HG02970 (cell line): Measurements from ENCODE around the gene SIGLEC7.

Experiments used
- ATAC-seq: cut with Tn5 transposase; IDR thresholded peaks from one replicate; pipeline ENCODE4 v1.9.1; 2021; ENCODE audit warnings: mild to moderate bottlenecking, moderate library complexity, moderate number of reproducible peaks; ENCODE audit not compliant: unreplicated experiment, low FRiP score

The SIGLEC7 gene

DNA sequence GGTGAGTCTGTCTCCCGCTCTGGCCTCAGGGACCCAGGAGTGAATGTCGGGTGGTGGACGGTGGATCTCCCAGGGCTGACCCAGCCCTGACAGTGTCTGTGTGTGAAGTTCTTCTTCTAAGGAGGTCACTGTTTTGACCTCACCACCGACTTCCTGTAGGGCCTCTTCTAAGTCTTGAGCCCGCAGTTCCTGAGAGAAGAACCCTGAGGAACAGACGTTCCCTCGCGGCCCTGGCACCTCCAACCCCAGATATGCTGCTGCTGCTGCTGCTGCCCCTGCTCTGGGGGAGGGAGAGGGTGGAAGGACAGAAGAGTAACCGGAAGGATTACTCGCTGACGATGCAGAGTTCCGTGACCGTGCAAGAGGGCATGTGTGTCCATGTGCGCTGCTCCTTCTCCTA lies at the start of gene SIGLEC7:
Gene SIGLEC7, plus strand, starts transcription at position 183 of the 400 bp plus-strand sequence. Its CDS starts 69 bp downstream, at position 252.
- ATAC-seq = no peak

DNA sequence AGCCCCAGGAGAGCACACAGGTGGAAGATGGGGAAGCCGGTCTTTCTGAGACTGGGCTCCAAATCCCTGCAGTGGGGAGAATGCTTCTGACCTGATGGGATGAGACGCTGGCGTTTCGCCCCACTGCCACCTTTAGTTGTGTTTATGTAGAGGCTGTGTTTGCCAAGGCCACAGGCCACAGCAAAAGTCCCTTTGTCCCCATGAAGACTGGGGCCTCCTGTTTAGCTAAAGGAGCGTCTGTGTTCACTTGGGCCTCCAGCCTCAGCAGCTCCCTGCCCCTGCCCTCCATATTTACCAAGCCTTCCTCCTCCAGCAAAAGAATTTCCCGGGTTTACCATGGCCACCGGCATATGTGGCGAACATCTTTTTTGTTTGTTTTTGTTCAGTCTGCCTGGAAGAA lies 49.0 kb upstream of the SIGLEC7 start:
- no peak for ATAC-seq

DNA sequence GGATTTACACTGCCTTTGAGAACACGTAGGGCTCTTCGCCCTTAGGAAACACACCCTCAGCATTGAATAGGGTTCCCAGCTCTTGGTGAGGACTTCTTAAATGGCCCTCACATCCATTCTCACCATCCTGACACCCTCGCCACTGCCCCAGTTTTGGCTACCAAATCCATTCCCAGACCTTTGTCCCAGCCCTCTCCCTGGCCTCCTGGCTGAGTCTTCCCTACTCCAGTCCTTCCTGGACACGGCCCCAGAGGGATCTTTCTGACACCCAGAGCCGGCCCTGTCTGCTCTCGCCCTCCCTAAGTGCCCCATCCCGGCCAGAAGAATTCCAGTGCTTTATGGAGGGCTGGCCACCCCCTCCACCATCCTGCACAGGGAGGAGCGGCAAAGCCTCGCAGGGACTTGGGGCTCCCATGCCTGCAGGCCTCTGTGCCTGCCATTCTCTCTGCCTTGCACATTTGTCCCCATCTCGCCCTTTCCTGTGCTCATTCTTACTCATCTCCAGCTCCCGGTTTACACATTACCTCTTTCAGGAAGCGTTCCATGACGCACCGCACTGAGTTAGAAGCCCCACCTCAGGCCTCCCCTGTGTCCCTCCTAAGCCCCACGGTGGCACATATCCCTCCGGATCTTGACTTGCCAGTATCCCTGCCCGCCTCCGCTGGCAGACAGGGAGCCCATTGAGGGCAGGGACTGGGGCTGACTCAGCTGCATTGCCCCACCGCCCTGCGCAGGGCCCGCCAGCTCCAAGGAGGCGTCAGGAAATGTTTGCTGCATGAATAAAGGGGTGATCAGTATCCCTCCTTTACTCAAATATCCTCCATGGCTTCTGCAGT lies 48.4 kb upstream of the SIGLEC7 start:
- ATAC-seq = no peak

DNA sequence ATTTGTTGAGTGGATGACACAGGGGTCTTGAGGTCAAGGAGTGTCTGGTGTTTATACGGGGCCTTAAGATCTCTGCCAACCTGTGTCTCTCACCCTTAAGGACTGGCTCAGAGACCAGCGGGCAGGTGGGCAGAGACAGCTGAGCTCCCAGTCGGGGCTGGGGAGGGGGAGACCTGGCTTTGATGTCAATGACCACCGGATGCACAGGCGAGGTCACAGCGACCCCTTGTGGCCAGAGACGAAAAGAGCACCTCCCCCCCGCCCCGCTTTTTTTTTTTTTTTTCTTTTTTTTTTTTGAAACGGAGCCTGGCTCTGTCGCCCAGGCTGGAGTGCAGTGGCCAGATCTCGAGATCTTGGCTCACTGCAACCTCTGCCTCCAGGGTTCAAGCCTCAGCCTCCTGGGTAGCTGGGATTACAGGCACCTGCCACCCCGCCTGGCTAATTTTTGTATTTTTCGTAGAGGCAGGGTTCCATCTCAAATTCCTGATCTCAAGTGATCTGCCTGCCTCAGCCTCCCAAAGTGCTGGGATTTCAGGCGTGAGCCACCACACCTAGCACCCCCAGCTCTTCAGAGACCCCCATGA lies 47.3 kb upstream of the SIGLEC7 start:
- no peak for ATAC-seq

DNA sequence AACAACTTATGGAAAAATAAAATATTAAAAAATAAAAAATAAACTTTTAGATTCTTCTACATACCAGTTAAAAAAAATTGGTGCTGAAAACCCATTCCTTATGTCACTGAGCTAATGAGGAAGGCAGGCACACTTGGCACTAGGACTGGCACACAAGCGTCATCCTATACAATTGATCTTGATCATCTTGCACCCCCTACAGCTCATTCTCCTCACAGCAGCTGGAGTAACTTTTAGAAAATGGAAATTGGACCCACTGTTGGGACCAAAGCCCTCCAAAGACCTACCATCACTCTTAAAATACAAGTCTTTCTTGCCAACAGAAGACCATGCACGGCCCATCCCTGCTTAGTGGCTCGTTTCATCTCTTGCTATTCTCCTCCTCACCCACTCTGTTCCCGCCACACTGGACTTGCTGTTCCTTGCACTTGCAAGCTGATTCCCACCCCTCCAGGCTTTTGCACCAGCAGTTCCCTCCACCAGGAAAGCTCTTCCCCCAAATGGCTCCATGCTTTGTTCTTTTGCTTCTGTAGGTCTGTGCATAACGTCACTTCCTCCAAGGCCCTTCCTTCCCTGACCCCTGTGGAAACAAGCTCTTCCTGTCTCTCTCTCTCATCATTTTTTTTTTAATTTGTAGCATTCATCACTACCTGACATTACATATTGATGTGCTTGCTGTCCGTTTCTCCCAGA lies 45.5 kb upstream of the SIGLEC7 start:
- ATAC-seq = no peak

DNA sequence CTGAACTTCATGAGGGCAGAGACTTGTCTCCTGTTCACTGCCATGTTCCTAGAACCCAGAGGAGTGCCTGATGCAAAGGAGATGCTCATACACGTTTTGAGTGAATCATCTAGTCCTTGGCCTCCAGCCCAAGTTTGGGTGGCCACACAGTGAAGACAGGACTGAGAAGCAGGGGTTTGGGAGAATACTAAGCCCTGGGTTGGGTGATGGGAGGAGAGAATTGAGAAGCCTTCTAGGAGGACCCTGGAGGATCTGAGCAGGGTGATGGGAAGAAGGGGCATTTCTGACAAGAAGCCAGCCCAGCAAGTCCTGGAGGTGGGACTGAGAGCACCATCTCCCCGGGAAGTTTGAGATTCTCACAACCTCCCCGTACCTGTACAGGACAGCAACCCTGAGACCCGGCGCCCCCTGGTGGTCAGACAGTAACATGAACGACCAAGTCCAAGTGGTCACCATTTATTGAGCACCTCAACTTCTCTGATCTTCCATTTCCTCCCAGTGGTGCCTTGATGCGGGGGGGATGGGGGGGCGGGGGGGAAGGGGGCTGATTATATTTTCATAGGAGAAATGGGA lies 44.8 kb upstream of the SIGLEC7 start:
- ATAC-seq = no peak

DNA sequence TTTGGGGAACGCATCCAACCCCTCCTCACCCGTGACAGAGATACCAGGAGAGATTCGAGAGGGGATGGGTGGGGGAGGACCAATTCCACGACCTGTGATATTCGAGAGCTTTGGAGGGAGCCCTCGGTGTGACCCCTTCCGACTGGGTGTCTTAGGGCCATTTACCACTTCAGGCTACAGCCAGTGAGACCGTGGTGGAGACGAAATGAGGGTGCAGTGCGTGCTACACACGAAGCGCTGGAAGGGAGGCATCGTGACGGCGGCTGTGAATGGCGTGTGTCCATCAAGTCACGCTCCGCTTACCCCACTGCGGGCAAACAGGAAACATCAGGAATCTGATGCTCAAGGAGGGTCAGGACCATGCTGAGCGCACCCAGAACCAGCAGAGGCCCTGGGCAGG lies 44.3 kb upstream of the SIGLEC7 start:
- ATAC-seq = no peak

DNA sequence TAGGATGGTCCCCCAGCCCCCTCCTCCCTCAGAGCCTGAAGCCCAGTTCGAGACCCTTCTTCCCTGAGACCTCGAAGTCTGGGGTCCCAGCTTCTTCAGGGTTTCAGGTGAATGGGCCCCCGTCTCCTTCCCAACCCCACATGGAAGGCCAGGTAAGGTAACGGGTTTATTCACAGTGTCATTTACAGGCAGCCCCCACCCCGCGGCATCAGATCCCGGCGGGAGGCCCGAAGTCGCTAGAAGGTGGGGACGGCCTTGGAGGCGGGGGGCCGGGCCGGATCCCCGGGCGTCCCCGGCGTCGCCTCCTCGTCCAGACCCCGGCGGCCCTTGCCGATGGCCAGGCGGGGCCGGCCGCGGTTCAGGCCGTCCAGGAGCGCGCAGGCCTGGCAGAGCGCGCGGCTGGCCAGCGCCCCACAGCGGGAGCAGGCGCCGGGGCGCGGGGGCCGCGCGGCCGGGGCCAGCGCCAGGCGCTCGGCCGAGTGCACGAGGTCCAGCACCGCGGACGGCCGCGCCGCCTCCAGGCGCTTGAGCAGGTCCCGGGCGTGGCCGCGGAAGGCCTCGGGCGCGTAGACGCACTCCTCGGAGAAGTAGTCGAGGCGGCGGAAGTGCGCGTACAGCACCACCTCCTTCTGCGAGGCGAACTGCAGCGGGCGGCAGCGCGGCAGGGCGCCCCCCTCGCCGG lies 43.6 kb upstream of the SIGLEC7 start:
- no peak for ATAC-seq

DNA sequence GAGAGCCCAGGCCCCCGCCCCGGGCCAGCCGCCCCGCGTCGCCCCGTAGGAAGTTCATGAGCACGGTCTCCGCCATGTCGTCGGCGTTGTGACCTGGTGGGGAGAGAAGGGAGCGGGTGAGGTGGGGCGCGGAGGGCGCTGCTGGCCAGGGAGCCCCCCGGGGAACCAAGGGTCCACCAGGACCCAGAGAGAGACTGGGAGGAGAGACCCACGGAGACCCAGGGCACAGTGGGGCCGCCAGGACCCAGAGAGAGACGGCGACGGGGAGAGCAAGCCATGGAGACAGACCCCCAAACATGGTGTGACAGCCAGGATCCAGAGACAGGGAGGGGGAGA lies 43.1 kb upstream of the SIGLEC7 start:
- ATAC-seq = no peak

DNA sequence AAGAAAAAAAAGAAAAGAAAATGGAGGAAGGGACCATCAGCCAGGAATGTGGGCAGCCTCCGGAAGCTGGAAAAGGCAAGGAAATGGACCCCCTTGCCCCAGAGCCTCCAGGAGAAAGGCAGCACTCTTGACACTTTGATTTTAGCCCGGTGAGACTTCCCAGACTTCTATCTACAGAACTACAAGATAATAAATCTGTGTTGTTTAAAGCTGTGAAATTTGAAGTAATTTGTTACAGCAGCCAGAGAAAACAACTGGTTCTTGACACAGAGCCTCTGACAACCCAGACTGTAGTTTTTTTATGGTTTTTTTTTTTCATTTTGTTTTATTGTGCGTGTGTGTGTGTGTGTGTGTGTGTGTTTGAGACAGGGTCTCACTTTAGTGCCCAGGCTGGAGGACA lies 41.5 kb upstream of the SIGLEC7 start:
- no peak for ATAC-seq

DNA sequence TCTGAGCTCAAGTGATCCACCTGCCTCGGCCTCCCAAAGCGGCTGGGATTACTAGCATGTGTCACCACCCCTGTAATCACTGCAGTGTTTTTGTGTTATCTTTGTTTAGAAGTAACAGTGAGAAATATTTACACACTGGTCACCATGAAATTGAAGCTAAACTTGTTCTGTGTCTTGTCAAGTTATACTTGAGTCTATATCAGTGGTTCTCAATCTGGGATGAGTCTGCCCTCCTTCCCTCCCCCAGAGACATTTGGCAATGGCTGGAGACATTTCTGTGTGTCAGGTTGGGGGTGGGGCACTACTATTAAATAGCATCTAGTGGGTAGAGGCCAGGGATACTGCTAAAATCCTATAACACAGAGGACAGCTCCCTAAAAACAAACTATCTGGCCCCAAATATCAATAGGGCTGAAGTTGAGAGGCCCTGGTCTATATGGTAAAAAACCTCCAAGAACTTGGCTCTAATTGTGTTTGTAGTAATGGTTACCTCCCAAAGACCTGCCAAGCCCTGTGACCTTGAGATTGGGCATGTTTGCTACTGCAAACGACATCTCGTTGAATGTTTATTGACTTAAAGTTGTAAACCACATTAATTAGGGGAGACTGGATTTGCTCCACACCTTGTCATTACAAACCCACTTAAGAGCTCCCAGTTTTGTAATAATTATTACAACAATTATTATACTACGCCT lies 40.8 kb upstream of the SIGLEC7 start:
- no peak for ATAC-seq

DNA sequence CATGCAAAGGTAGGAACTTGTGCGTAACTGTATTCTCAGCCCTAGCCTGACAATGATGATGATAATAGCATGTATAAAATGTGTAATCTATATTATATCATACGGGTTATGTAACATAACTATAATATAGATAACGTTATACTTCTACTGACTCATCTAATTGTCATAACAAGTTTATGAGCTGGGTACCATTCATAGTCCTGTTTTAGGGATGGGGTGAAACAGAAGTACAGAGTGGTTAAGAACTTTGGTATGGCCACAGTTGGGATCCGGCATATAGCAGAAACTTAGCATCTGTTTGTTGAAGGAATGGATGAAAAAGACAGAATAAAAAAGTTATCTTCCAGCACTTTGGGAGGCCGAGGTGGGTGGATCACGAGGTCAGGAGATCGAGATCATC lies 39.1 kb upstream of the SIGLEC7 start:
- no peak for ATAC-seq

DNA sequence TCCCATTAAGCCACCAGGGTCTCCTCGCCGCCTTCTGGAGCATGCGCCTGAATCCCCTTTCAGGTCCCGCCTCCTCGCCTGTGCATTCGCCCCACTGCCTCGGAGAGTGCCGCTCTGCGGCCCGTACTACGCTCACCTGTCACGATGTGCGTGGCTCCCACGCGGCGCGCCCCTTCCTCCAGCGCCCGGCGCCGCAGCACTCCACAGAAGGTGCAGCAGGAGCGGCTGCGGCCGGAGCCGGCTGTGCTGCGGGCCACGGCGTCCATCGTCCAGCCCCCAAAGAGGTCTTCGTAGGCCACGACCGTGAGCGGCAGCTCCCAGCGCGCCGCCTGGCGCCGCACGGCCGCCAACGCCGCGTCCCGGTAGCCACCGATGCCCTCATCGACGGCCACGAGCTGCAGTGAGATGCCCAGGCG lies 38.2 kb upstream of the SIGLEC7 start:
- no peak for ATAC-seq

DNA sequence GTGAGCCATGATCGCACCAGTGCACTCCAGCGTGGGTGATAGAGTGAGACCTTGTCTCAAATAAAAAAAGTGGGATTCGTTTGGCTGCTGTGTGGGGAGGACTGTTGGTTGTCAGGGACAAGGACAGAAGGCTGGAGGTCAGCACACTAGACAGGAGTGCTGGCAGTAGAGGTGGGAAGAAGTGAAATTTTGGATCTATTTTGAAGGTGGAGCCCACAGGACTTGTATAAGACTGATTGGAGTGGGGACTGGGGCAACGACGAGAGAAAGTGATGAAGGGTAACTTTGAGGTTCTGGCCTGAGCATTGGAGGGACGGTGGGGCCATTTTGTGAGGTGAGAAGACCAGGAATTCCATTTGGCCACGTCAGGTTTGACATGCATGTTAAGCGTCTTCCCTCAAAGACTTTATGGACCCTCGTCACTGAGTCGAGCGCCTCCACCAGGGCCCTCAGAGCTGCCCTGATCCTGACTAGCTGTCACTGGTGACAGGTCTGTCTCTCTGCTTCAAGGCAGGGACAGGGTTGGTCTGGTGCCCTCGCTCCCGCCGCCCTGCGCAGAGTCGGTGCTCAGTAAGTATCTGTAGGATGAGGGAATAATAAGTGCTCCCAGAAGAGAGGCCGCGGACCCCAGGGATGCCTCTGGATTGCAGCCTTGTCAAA lies 34.6 kb upstream of the SIGLEC7 start:
- no peak for ATAC-seq

DNA sequence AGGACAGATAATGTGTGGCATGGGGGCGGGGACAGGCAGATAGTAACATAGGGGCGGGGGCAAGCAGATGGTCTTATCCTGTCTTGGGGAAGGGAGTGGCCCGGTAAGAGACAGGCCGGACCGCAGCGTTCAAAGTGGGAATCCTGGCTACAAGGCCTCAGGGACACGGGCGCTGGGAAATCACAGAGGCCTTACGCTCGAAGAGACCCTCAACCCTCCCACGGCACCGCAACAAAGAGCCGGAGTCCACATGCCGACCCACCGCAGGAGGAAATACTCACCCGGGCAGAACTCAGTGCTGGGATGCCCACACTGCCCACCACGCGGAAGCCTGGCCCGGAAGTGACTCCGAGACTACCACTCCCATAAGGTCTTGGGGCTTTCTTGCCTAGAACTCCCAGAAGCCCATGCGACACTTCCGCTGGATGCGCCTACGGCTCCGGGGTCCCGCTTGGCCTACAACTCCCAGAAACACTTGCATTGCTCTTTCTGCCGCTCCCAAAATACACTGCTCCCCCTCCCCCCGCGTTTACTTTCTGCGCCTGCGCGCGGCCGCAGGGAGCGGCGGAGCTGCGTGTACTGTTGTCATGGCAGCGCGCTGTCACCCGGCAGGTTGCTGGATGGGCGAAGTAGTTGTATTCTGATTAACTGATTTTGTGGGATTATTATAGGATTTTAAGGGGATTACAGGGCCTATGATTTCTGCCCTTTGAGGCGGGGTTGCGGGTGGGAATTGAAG lies 33.9 kb upstream of the SIGLEC7 start, which contains the start of gene CTU1:
Gene CTU1, minus strand, starts transcription at position 344 of the 739 bp plus-strand sequence. CDS start 3,840 bp downstream, outside the sequence.
- peak; percentile 97 for ATAC-seq

DNA sequence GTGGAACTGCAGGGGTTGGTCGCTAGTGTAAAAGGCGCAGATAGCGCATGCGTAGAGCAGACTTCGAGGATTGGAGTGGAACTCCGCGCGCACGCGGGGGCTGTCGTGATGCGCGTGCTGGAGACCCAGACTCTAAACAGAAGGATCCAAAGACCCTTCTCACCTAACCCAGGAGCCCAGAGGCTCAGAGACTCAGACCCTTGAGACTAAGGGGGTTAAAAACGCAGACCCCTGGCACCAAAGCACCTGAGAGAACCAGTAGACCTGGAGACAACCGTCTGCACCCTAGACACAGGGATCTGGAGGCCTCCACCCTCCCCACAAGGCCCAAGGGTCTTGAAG lies 33.3 kb upstream of the SIGLEC7 start:
- ATAC-seq = peak; percentile 31

DNA sequence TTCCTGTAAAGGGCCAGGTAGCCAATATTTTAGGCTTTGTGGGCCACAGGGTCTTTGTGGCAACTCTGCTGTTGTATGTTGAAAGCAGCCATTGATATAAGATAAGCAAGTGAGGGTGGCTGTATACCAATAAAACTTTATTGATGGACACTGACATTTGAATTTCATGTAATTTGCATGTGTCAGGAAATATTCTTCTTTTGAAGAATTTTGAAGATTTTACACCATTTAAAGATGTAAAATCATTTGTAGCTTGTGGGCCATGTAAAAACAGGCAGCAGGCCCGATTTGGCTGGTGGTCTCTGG lies 31.5 kb upstream of the SIGLEC7 start:
- no peak for ATAC-seq

DNA sequence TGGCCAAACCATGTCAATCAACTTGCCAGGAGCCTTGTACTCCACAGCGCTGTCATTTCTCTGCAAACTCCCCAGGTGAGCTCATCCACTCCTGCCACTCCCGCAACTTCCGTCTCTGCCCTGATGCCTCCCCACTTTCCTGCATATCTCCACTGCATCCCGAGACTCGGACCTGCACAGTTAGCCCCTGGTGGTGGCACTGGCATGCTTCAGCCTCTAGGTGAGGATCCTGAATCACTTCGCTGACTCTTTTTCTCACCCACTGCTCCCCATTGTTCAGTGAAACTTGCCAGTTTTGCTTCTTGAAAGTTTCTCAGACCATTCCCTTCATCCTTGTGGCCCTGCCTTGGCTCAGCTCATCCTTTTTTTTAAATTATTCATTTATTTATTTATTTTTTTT lies 30.5 kb upstream of the SIGLEC7 start:
- ATAC-seq = no peak

DNA sequence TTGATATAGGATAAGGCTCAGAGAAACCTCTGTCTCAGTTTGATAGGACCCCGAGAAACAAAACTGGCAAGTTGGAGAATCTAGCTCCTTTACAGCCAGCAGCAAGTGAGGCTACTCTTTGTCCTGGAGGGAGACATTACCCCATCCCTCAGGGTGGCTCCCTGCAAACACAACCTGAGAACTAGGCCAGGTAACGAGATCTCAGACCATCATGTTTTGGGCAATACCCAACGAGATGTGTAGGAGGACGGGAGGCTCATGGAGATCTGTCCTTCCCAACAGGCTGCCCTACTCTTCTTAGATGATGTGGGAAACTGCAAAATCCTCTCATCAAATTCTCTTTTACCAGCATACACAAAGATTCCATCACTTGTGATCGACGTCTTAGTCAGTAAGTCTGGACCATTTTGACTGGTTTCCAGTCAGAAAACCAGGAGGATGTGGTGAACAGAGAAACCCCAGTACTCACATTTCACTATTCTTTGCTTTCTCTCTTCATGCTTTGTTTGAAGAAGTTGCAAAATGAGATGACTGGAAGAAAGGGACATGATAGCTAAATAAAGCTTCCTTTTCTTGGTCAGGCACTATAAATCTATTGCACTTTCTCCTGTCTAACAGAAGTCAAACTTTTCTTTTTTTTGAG lies 27.9 kb upstream of the SIGLEC7 start:
- ATAC-seq = no peak
